Stimulated activated CD8-positive, alpha-beta memory T cell treated with anti-CD3 and anti-CD28 coated beads, Interleukin-7, amount 100 ng/mL, for 24 hours (primary cell): ENCODE results near the gene ST8SIA5.

ENCODE experiments used
- DNase-seq: peaks from one replicate; pipeline ENCODE4 v3.0.0-alpha.2; 2020; ENCODE audit warnings: low read depth

The ST8SIA5 gene

GRCh38 chr18:46711444-46711863 lies 45.4 kb downstream of the ST8SIA5 start:
- DNase-seq, result no peak

- no peak for DNase-seq
Measured at GRCh38 chr18:46706968-46707367, 49.9 kb downstream of the ST8SIA5 start.

GRCh38 chr18:46705521-46705920 lies 51.3 kb downstream of the ST8SIA5 start:
- DNase-seq, result no peak

GRCh38 chr18:46704816-46705215 lies 52.0 kb downstream of the ST8SIA5 start:
- no peak for DNase-seq

- DNase-seq, result no peak
Measured at GRCh38 chr18:46704189-46704588, 52.7 kb downstream of the ST8SIA5 start.

- no peak for DNase-seq
Measured at GRCh38 chr18:46702471-46702870, 54.4 kb downstream of the ST8SIA5 start.

- DNase-seq, result no peak
Measured at GRCh38 chr18:46700066-46700824, 56.6 kb downstream of the ST8SIA5 start.

GRCh38 chr18:46696702-46697101 lies 60.2 kb downstream of the ST8SIA5 start:
- no peak for DNase-seq

GRCh38 chr18:46696268-46696667 lies 60.6 kb downstream of the ST8SIA5 start:
- no peak for DNase-seq

GRCh38 chr18:46693996-46694395 lies 62.9 kb downstream of the ST8SIA5 start:
- DNase-seq, result no peak

- DNase-seq, result no peak
Measured at GRCh38 chr18:46688853-46689525, 67.9 kb downstream of the ST8SIA5 start.

- no peak for DNase-seq
Measured at GRCh38 chr18:46686186-46686585, 70.7 kb downstream of the ST8SIA5 start.

- DNase-seq, result no peak
Measured at GRCh38 chr18:46683252-46683651, 73.6 kb downstream of the ST8SIA5 start.

- no peak for DNase-seq
Measured at GRCh38 chr18:46680784-46681695, 75.8 kb downstream of the ST8SIA5 start.

- DNase-seq, result no peak
Measured at GRCh38 chr18:46679846-46680598, 76.8 kb downstream of the ST8SIA5 start.

GRCh38 chr18:46678785-46679399 lies 78.0 kb downstream of the ST8SIA5 start:
- no peak for DNase-seq

GRCh38 chr18:46678041-46678440 lies 78.8 kb downstream of the ST8SIA5 start:
- no peak for DNase-seq

- no peak for DNase-seq
Measured at GRCh38 chr18:46677611-46678010, 79.2 kb downstream of the ST8SIA5 start.

GRCh38 chr18:46676182-46676835 lies 80.5 kb downstream of the ST8SIA5 start:
- DNase-seq, result no peak

- DNase-seq, result no peak
Measured at GRCh38 chr18:46675112-46675511, 81.7 kb downstream of the ST8SIA5 start.
